ENCODE data around the gene ARHGAP12. TPM values are rescaled to one million over a fixed set of nuclear protein-coding genes. Genes with fewer than 3 reads are reported as not detected.
A peak's percentile ranks its signal among the peaks of the same experiment; 100 is the strongest.

ARHGAP12 gene
- total RNA-seq, 2 donors from 2014 or later = 26.3 to 37.2 TPM

GRCh38 chr10:31912289-31912688 lies 16.3 kb downstream of the ARHGAP12 start:
- DNase-seq (ENCODE audit: low spot score) (no peak), ATAC-seq (ENCODE audit: insufficient number of reproducible peaks, low FRiP score, low read depth) (no peak)
- H3K27me3 ChIP-seq (replicated peaks; ENCODE audit: insufficient read depth) = no peaks in the 10 kb centered on the region
- no peaks in the 10 kb centered on the region for H3K36me3 ChIP-seq
- peaks cover 20 to 43% of the 10 kb centered on the region in 2 donors for H3K4me1 ChIP-seq (ENCODE audit: control insufficient read depth in 1 of 2, low read depth in 2 of 2)
- no peaks in the 10 kb centered on the region for H3K9me3 ChIP-seq
- no peak overlapping the region for H3K27ac ChIP-seq
- no peak for TF ChIP-seq CTCF (IDR thresholded peaks at IDR 0.05)
- peak overlapping the region; percentile 56 for H3K4me3 ChIP-seq

DNA sequence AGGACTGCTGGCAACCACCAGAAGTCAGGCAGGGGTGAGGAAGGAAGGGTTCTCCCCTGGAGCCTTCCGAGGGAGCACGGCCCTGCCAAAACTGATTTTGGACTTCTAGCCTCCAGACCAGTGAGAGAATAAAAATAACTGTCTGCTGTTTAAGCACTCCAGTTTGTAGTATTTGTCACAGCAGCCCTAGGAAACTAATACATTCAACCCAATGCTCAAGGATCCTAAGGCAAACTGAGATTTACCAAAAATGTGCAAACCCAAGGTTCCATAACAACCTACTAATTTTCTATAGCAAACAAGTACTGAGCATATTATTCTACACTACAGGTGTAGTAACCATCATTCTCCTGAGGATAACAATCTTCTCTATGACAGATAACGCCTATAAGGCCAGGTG lies 18.6 kb downstream of the ARHGAP12 start:
- H3K27ac ChIP-seq = no peak overlapping the region
- no peak for TF ChIP-seq CTCF (IDR thresholded peaks at IDR 0.05)
- no peak for DNase-seq (ENCODE audit: low spot score)
- no peak for ATAC-seq (ENCODE audit: insufficient number of reproducible peaks, low FRiP score, low read depth)
- peaks cover 24 to 50% of the 10 kb centered on the region in 2 donors for H3K4me1 ChIP-seq (ENCODE audit: control insufficient read depth in 1 of 2, low read depth in 2 of 2)
- no peaks in the 10 kb centered on the region for H3K27me3 ChIP-seq (replicated peaks; ENCODE audit: insufficient read depth)
- no peak overlapping the region for H3K4me3 ChIP-seq
- H3K9me3 ChIP-seq = no peaks in the 10 kb centered on the region
- no peaks in the 10 kb centered on the region for H3K36me3 ChIP-seq

DNA sequence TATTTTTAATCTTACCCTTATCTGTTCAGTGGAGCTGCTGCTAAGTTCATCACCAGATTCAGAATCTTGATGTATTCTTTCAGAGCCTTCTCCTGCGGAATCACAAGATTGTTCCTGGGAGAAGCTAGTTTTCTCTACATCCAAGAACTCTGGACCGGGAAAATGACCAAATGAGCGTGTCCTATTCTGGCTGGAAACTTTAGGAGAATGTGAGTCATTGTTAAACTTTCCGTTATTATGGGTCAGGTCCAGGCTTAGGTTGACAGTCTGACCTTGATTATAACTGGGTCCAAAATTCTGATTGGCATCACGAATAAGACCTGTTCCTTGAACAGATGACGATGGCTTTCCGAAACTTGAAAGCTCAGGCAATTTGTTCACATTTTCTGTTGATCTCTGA lies 20.5 kb downstream of the ARHGAP12 start:
- peaks cover 21 to 47% of the 10 kb centered on the region in 2 donors for H3K4me1 ChIP-seq (ENCODE audit: control insufficient read depth in 1 of 2, low read depth in 2 of 2)
- H3K9me3 ChIP-seq = no peaks in the 10 kb centered on the region
- TF ChIP-seq CTCF (IDR thresholded peaks at IDR 0.05) = no peak
- ATAC-seq (ENCODE audit: insufficient number of reproducible peaks, low FRiP score, low read depth) (no peak), DNase-seq (ENCODE audit: low spot score) (no peak)
- H3K27ac ChIP-seq = peak overlapping the region; percentile 16 to 51
- H3K27me3 ChIP-seq (replicated peaks; ENCODE audit: insufficient read depth) = no peaks in the 10 kb centered on the region
- peak overlapping the region; percentile 13 for H3K4me3 ChIP-seq
- no peaks in the 10 kb centered on the region for H3K36me3 ChIP-seq

- no peak for TF ChIP-seq CTCF (IDR thresholded peaks at IDR 0.05)
Measured at GRCh38 chr10:31906039-31906438, 22.6 kb downstream of the ARHGAP12 start.

DNA sequence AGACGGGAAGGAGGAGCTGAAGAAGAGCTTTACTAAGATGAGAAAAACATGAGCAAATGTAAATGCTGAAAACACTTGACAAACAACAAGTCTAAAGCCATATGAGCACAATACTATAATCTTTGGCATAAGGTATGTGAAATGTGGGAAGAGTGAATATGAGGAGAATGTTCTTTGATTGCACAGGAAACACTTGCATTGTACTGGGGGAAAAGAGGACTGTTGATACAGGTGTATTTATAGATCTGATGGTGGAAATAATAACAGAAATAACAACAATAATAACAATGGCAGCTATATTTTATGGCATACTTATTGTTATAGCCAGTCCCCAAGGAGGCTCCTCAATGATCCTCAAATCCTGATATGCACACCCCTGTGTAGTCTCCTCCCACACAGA lies 23.0 kb downstream of the ARHGAP12 start:
- no peak overlapping the region for H3K27ac ChIP-seq
- H3K4me3 ChIP-seq = no peak overlapping the region
- TF ChIP-seq CTCF (IDR thresholded peaks at IDR 0.05) = no peak
- ATAC-seq (ENCODE audit: insufficient number of reproducible peaks, low FRiP score, low read depth) (no peak), DNase-seq (ENCODE audit: low spot score) (no peak)
- peaks cover 14 to 37% of the 10 kb centered on the region in 2 donors for H3K4me1 ChIP-seq (ENCODE audit: control insufficient read depth in 1 of 2, low read depth in 2 of 2)
- H3K36me3 ChIP-seq = no peaks in the 10 kb centered on the region
- H3K9me3 ChIP-seq = no peaks in the 10 kb centered on the region
- no peaks in the 10 kb centered on the region for H3K27me3 ChIP-seq (replicated peaks; ENCODE audit: insufficient read depth)

More at GRCh38 chr10:31906039-31906438, 22.6 kb downstream of the ARHGAP12 start:
- peaks cover 14 to 37% of the 10 kb centered on the region in 2 donors for H3K4me1 ChIP-seq (ENCODE audit: control insufficient read depth in 1 of 2, low read depth in 2 of 2)
- H3K9me3 ChIP-seq = no peaks in the 10 kb centered on the region
- H3K4me3 ChIP-seq = no peak overlapping the region
- no peak overlapping the region for H3K27ac ChIP-seq
- H3K27me3 ChIP-seq (replicated peaks; ENCODE audit: insufficient read depth) = no peaks in the 10 kb centered on the region
- DNase-seq (ENCODE audit: low spot score) (no peak), ATAC-seq (ENCODE audit: insufficient number of reproducible peaks, low FRiP score, low read depth) (no peak)
- no peaks in the 10 kb centered on the region for H3K36me3 ChIP-seq
